GM12891 (cell line): Measurements from ENCODE around the gene SRSF5.

Experiments
- POLR2A ChIP-seq: IDR thresholded peaks from 2 replicates; pipeline ENCODE4 v1.6.1; 2011; ENCODE audit warnings: low read depth, low read length, control low read depth
- POLR2AphosphoS5 ChIP-seq: IDR thresholded peaks from 2 replicates; pipeline ENCODE4 v1.6.1; 2011; ENCODE audit warnings: low read depth, low read length, control low read depth
- POU2F2 ChIP-seq: IDR thresholded peaks from 2 replicates; pipeline ENCODE4 v1.6.1; 2011; ENCODE audit warnings: low read depth, mild to moderate bottlenecking, control low read depth, low read length, moderate library complexity

- TF ChIP-seq POLR2A (no peak; the same call in 1 of the 2 replicates), POLR2AphosphoS5 (peak; percentile 63), POU2F2 (no peak)
Observed at GRCh38 chr14:69773571-69774276, 6.8 kb downstream of the SRSF5 start.
